RWPE1 (cell line): ENCODE measurements around the gene NXNL1.

Source experiments
- CTCF ChIA-PET: fragments of 350-600 bp; sonication (Branson Sonifier 250); formaldehyde crosslinking; extraction: SDS; loops from one replicate; lab custom pipeline; 2021; lab: Yijun Ruan, JAX
- POLR2A ChIA-PET: fragments of 400-600 bp; formaldehyde crosslinking; extraction: SDS; loops from one replicate; lab custom pipeline; 2020; ENCODE audit warnings: antibody characterized with exemption; ENCODE audit not compliant: low non-redundant PET; lab: Yijun Ruan, JAX
- DNase-seq: peaks from one replicate; pipeline ENCODE4 v3.0.0; 2012; ENCODE audit warnings: low spot score
- H3K27ac ChIP-seq: fragments of 450-650 bp; 2 replicates; pipeline ENCODE4 v1.5.1; 2017
- CTCF ChIP-seq: fragments of 450-650 bp; conservative IDR thresholded peaks from 2 replicates; pipeline ENCODE4 v1.5.1; 2017; ENCODE audit warnings: low read depth, mild to moderate bottlenecking

NXNL1 gene

GRCh38 chr19:17406887-17407196, 53.9 kb downstream of the NXNL1 start:
- H3K27ac ChIP-seq: peak overlapping the region; percentile 24
- DNase-seq: no peak
- no peak for TF ChIP-seq CTCF
- POLR2A ChIA-PET: interaction anchor here (0.7 kb wide), 1 partner anchor 13 kb away, joined by 3 read pairs; the partner anchor contains the start of gene MVB12A
- CTCF ChIA-PET: interaction anchor here (0.6 to 0.7 kb wide), 2 partner anchors 89 to 107 kb away, joined by 3 to 4 read pairs; no protein-coding TSS in a partner anchor

GRCh38 chr19:17406046-17406886, 54.5 kb downstream of the NXNL1 start:
- TF ChIP-seq CTCF: no peak
- ChIA-PET CTCF (interaction anchor here (0.6 to 0.7 kb wide), 2 partner anchors 90 to 107 kb away, joined by 3 to 4 read pairs; no protein-coding TSS in a partner anchor), POLR2A (interaction anchor here (0.7 kb wide), 1 partner anchor 14 kb away, joined by 3 read pairs; the partner anchor contains the start of gene MVB12A)
- peak overlapping the region; percentile 24 for H3K27ac ChIP-seq
- no peak for DNase-seq
